ENCODE results near the gene HHATL. TPM values are rescaled to one million over a fixed set of nuclear protein-coding genes. Genes with fewer than 3 reads are reported as not detected.

HHATL gene
- total RNA-seq, 6 donors from 2014 or later = 0.71 to 1.6 (median 0.98) TPM; not detected in 2

- Histone ChIP-seq H3K4me1 (peaks cover 0 to 11% (median 9%) of the 10 kb centered on the region in 4 donors), H3K27me3 (peaks cover 0 to 12% (median 0%) of the 10 kb centered on the region in 4 donors), H3K36me3 (no peaks in the 10 kb centered on the region), H3K4me3 (peak overlapping the region in 1 of 4 donors; percentile 21), H3K9me3 (no peaks in the 10 kb centered on the region), H3K27ac (no peak overlapping the region)
- no peak for ATAC-seq (ENCODE audit: low FRiP score in 2 of 2)
- DNase-seq = no peak
- 42 to 61% methylated on average over 54 to 57 of the region's 80 CpGs for WGBS, 2 donors
- no peak for TF ChIP-seq POLR2A (IDR thresholded peaks at IDR 0.05)
- TF ChIP-seq EP300 (IDR thresholded peaks at IDR 0.05) = no peak
- TF ChIP-seq POLR2AphosphoS5 (IDR thresholded peaks at IDR 0.05) = no peak
- TF ChIP-seq CTCF (IDR thresholded peaks at IDR 0.05) = no peak
Observed at GRCh38 chr3:42685891-42686820, 16.4 kb downstream of the HHATL start.

GRCh38 chr3:42685363-42685881, 17.2 kb downstream of the HHATL start, which contains the start of gene KLHL40:
KLHL40 (plus strand) TSS chr3:42685537; CDS start chr3:42685619, 82 bp downstream.
- Histone ChIP-seq H3K4me1 (peaks cover 0 to 11% (median 9%) of the 10 kb centered on the region in 4 donors), H3K27ac (no peak within 1 kb of the TSS), H3K9me3 (no peaks in the 10 kb centered on the region), H3K4me3 (peak within 1 kb of the TSS in 1 of 4 donors; percentile 21), H3K27me3 (peaks cover 0 to 12% (median 0%) of the 10 kb centered on the region in 4 donors), H3K36me3 (no peaks in the 10 kb centered on the region)
- no peak for TF ChIP-seq POLR2A (IDR thresholded peaks at IDR 0.05)
- TF ChIP-seq CTCF (IDR thresholded peaks at IDR 0.05) = no peak
- no peak for TF ChIP-seq POLR2AphosphoS5 (IDR thresholded peaks at IDR 0.05)
- TF ChIP-seq EP300 (IDR thresholded peaks at IDR 0.05) = no peak
- WGBS, 2 donors = 40 to 50% methylated on average over 2 to 34 of the region's 34 CpGs
- DNase-seq (peak in 1 of 2 donors; percentile 84), ATAC-seq (ENCODE audit: low FRiP score in 2 of 2) (no peak)

GRCh38 chr3:42684632-42685362, 17.8 kb downstream of the HHATL start:
- no peak overlapping the region for H3K4me3 ChIP-seq
- peaks cover 0 to 11% (median 9%) of the 10 kb centered on the region in 4 donors for H3K4me1 ChIP-seq
- H3K36me3 ChIP-seq = no peaks in the 10 kb centered on the region
- H3K27ac ChIP-seq = no peak overlapping the region
- H3K9me3 ChIP-seq = no peaks in the 10 kb centered on the region
- H3K27me3 ChIP-seq = peaks cover 0 to 12% (median 0%) of the 10 kb centered on the region in 4 donors
- DNase-seq (no peak), ATAC-seq (ENCODE audit: low FRiP score in 2 of 2) (no peak)
- TF ChIP-seq EP300 (IDR thresholded peaks at IDR 0.05) (no peak), CTCF (IDR thresholded peaks at IDR 0.05) (no peak), POLR2A (IDR thresholded peaks at IDR 0.05) (no peak), POLR2AphosphoS5 (IDR thresholded peaks at IDR 0.05) (no peak)
- WGBS, 2 donors = 83 to 84% methylated on average over 6 to 7 of the region's 7 CpGs

GRCh38 chr3:42683875-42684598, 18.6 kb downstream of the HHATL start:
- peak in 1 of 2 donors; percentile 47 for DNase-seq
- Histone ChIP-seq H3K4me1 (peaks cover 0 to 11% (median 9%) of the 10 kb centered on the region in 4 donors), H3K27me3 (peaks cover 0 to 12% (median 0%) of the 10 kb centered on the region in 4 donors), H3K36me3 (no peaks in the 10 kb centered on the region), H3K4me3 (no peak overlapping the region), H3K9me3 (no peaks in the 10 kb centered on the region), H3K27ac (no peak overlapping the region)
- TF ChIP-seq CTCF (IDR thresholded peaks at IDR 0.05) (no peak), EP300 (IDR thresholded peaks at IDR 0.05) (no peak), POLR2AphosphoS5 (IDR thresholded peaks at IDR 0.05) (peak in 1 of 2 donors; percentile 15), POLR2A (IDR thresholded peaks at IDR 0.05) (no peak)
- ATAC-seq (ENCODE audit: low FRiP score in 2 of 2) = peak; percentile 78 to 92
- 58 to 61% methylated on average over 9 to 10 of the region's 10 CpGs for WGBS, 2 donors
